DOHH2 (cell line): Measurements from ENCODE around the gene UBA7.
A peak's percentile ranks its signal among the peaks of the same experiment; 100 is the strongest.

ENCODE experiments used
- H3F3A ChIP-seq: fragments of 200-600 bp; sonication (generic), shearing (Covaris generic); 2 replicates; pipeline ENCODE4 v1.6.0; 2016; ENCODE audit warnings: antibody characterized with exemption, mild to moderate bottlenecking; ENCODE audit not compliant: control insufficient read depth, insufficient read depth
- H3K27ac ChIP-seq: fragments of 200-600 bp; sonication (generic); 2 replicates; pipeline ENCODE4 v1.5.1; 2014; ENCODE audit warnings: low read depth, mild to moderate bottlenecking, low read length, moderate library complexity
- H3K27me3 ChIP-seq: fragments of 200-600 bp; sonication (generic); 2 replicates; pipeline ENCODE4 v1.6.1; 2014; ENCODE audit warnings: mild to moderate bottlenecking, low read length, mixed read lengths; ENCODE audit not compliant: control insufficient read depth
- H3K36me3 ChIP-seq: fragments of 200-600 bp; sonication (generic); 2 replicates; pipeline ENCODE4 v1.6.1; 2014; ENCODE audit warnings: mild to moderate bottlenecking, low read length, moderate library complexity, mixed read lengths; ENCODE audit not compliant: control insufficient read depth
- H3K4me1 ChIP-seq: fragments of 200-600 bp; sonication (generic); 2 replicates; pipeline ENCODE4 v1.6.1; 2014; ENCODE audit warnings: mild to moderate bottlenecking, low read length, mixed read lengths; ENCODE audit not compliant: control insufficient read depth
- H3K4me2 ChIP-seq: fragments of 200-600 bp; sonication (generic); 2 replicates; pipeline ENCODE4 v1.6.0; 2014; ENCODE audit warnings: mild to moderate bottlenecking, low read length, moderate library complexity
- H3K4me3 ChIP-seq: fragments of 200-600 bp; sonication (generic); 2 replicates; pipeline ENCODE4 v1.5.1; 2014; ENCODE audit warnings: mild to moderate bottlenecking, low read length, mixed read lengths
- H3K79me2 ChIP-seq: fragments of 200-600 bp; sonication (generic); 2 replicates; pipeline ENCODE4 v1.6.1; 2014; ENCODE audit warnings: mild to moderate bottlenecking, low read length, mixed read lengths; ENCODE audit not compliant: control insufficient read depth
- H3K9me2 ChIP-seq: fragments of 200-600 bp; sonication (generic); replicated peaks from 2 replicates; pipeline ENCODE4 v1.6.1; 2014; ENCODE audit warnings: mild to moderate bottlenecking, low read length, mixed read lengths; ENCODE audit not compliant: control insufficient read depth
- H3K9me3 ChIP-seq: fragments of 200-600 bp; sonication (generic); 2 replicates; pipeline ENCODE4 v1.6.1; 2014; ENCODE audit warnings: antibody characterized with exemption, low read length, mixed read lengths; ENCODE audit not compliant: control insufficient read depth, insufficient read depth
- H4K20me1 ChIP-seq: fragments of 200-600 bp; sonication (generic); 2 replicates; pipeline ENCODE4 v1.6.0; 2014; ENCODE audit warnings: low read depth, mild to moderate bottlenecking, antibody characterized with exemption, low read length, moderate library complexity; ENCODE audit not compliant: control insufficient read depth, insufficient read depth
- CTCF ChIP-seq: fragments of 200-600 bp; sonication (generic); IDR thresholded peaks from one replicate; pipeline ENCODE4 v1.5.1; 2014; ENCODE audit warnings: antibody characterized with exemption, mild to moderate bottlenecking, low read depth, low read length; ENCODE audit not compliant: poor library complexity, severe bottlenecking
- EZH2phosphoT487 ChIP-seq: fragments of 200-600 bp; sonication (generic); IDR thresholded peaks from 2 replicates; pipeline ENCODE4 v1.6.1; 2017; ENCODE audit warnings: borderline replicate concordance, mild to moderate bottlenecking, antibody characterized with exemption, low read length, moderate library complexity, mixed read lengths

Gene UBA7

GRCh38 chr3:49806850-49807249, 6.9 kb downstream of the UBA7 start:
- Histone ChIP-seq H3K4me1 (peaks cover 65% of the 10 kb centered on the region), H3F3A (peaks cover 22% of the 10 kb centered on the region), H3K27me3 (no peaks in the 10 kb centered on the region), H3K79me2 (peaks cover 19% of the 10 kb centered on the region), H3K4me3 (peak overlapping the region; percentile 90), H3K27ac (peak overlapping the region; percentile 98), H4K20me1 (no peaks in the 10 kb centered on the region), H3K36me3 (peaks cover 22% of the 10 kb centered on the region), H3K9me2 (no peaks in the 10 kb centered on the region), H3K9me3 (no peaks in the 10 kb centered on the region), H3K4me2 (peak overlapping the region; percentile 99)
- TF ChIP-seq CTCF (no peak), EZH2phosphoT487 (no peak)

- Histone ChIP-seq H3K27me3 (no peaks in the 10 kb centered on the region), H3K4me2 (peak overlapping the region; percentile 99), H3K4me3 (peak overlapping the region; percentile 90), H3K9me2 (no peaks in the 10 kb centered on the region), H3K79me2 (peaks cover 19% of the 10 kb centered on the region), H4K20me1 (no peaks in the 10 kb centered on the region), H3K36me3 (peaks cover 22% of the 10 kb centered on the region), H3K9me3 (no peaks in the 10 kb centered on the region), H3K4me1 (peaks cover 72% of the 10 kb centered on the region), H3F3A (peaks cover 22% of the 10 kb centered on the region), H3K27ac (peak overlapping the region; percentile 98)
- TF ChIP-seq EZH2phosphoT487 (no peak), CTCF (no peak)
These were observed 7.7 kb downstream of the UBA7 start for GRCh38 chr3:49805897-49806701.

GRCh38 chr3:49805367-49805782, 8.4 kb downstream of the UBA7 start:
- Histone ChIP-seq H3K27ac (peak overlapping the region; percentile 98), H3K4me3 (peak overlapping the region; percentile 90), H3K9me3 (no peaks in the 10 kb centered on the region), H3K4me1 (peaks cover 72% of the 10 kb centered on the region), H3K79me2 (peaks cover 19% of the 10 kb centered on the region), H4K20me1 (no peaks in the 10 kb centered on the region), H3K9me2 (no peaks in the 10 kb centered on the region), H3F3A (peaks cover 22% of the 10 kb centered on the region), H3K4me2 (peak overlapping the region; percentile 99), H3K36me3 (peaks cover 22% of the 10 kb centered on the region), H3K27me3 (no peaks in the 10 kb centered on the region)
- no peak for TF ChIP-seq EZH2phosphoT487
- TF ChIP-seq CTCF = no peak
